ENCODE measurements around the gene MEX3B.

DNA sequence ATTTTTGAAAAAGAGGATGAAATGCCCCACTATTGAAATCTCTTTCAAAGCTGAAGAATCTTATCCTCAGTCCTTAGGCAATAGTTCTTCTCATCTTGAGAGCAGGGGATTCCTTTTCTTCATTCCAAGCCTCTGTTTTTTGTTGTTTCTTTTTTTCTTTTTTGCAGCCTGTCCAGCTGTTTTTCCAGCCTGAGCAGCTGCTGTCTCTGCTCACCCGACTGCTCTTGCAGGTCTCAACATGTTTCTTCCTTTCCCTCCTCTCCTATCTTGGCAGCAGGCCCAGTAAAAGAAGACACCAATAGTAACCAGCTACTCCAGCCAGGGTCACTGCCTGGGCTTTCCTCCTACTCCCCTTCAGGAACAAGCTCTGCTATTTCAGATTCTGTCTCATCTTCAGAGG lies 23.8 kb downstream of the MEX3B start:
- TF ChIP-seq, protein P1, sequence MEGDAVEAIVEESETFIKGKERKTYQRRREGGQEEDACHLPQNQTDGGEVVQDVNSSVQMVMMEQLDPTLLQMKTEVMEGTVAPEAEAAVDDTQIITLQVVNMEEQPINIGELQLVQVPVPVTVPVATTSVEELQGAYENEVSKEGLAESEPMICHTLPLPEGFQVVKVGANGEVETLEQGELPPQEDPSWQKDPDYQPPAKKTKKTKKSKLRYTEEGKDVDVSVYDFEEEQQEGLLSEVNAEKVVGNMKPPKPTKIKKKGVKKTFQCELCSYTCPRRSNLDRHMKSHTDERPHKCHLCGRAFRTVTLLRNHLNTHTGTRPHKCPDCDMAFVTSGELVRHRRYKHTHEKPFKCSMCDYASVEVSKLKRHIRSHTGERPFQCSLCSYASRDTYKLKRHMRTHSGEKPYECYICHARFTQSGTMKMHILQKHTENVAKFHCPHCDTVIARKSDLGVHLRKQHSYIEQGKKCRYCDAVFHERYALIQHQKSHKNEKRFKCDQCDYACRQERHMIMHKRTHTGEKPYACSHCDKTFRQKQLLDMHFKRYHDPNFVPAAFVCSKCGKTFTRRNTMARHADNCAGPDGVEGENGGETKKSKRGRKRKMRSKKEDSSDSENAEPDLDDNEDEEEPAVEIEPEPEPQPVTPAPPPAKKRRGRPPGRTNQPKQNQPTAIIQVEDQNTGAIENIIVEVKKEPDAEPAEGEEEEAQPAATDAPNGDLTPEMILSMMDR (IDR thresholded peaks at IDR 0.05) = no peak
- no peak for TF ChIP-seq POLR2A (IDR thresholded peaks at IDR 0.05)

All from esophagus squamous epithelium (tissue), 4 donors.